GM13976 (cell line): ENCODE results near the gene STUM.

Experiments
- DNase-seq: peaks from one replicate; pipeline ENCODE4 v3.0.0; 2012; ENCODE audit warnings: low spot score
- in situ Hi-C: fragments of 300-500 bp; cut with MboI; formaldehyde crosslinking; loops from one replicate; pipeline ENCODE4 v1.12.0; 2022; ENCODE audit warnings: low sequenced_read_pairs, mixed read lengths, inconsistent platforms; ENCODE audit not compliant: unreplicated experiment
- TF ChIP-seq, protein P1 (sequence below): IDR thresholded peaks from 2 replicates; pipeline ENCODE4 v1.5.1; 2012; ENCODE audit warnings: borderline replicate concordance, mild to moderate bottlenecking; ENCODE audit not compliant: insufficient read depth; ENCODE audit errors: extremely low read depth, missing control alignments, control extremely low read depth

STUM gene

DNA sequence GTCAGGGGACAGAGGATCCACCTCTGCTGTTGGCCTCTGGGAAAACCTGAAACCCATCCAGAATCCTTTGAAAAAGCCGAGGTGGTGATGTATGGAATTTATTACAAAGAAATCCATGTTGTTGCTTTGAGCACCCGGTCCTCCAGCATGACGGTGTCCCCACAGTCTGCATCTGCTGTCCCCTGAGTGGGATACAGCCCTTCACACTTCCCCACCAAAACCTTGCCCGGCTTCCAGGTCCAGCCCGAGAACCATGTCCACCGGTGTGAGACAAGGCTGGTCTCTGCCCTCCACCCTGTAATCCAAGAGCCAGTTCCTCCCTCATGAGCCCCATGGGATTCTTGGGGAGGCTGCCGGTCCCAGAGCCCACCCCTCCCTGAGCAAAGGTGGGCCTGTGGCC is 70.5 kb downstream of the STUM start:
- TF ChIP-seq, protein P1, sequence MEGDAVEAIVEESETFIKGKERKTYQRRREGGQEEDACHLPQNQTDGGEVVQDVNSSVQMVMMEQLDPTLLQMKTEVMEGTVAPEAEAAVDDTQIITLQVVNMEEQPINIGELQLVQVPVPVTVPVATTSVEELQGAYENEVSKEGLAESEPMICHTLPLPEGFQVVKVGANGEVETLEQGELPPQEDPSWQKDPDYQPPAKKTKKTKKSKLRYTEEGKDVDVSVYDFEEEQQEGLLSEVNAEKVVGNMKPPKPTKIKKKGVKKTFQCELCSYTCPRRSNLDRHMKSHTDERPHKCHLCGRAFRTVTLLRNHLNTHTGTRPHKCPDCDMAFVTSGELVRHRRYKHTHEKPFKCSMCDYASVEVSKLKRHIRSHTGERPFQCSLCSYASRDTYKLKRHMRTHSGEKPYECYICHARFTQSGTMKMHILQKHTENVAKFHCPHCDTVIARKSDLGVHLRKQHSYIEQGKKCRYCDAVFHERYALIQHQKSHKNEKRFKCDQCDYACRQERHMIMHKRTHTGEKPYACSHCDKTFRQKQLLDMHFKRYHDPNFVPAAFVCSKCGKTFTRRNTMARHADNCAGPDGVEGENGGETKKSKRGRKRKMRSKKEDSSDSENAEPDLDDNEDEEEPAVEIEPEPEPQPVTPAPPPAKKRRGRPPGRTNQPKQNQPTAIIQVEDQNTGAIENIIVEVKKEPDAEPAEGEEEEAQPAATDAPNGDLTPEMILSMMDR = no peak
- no peak for DNase-seq
- in situ Hi-C loops = no loop called here

DNA sequence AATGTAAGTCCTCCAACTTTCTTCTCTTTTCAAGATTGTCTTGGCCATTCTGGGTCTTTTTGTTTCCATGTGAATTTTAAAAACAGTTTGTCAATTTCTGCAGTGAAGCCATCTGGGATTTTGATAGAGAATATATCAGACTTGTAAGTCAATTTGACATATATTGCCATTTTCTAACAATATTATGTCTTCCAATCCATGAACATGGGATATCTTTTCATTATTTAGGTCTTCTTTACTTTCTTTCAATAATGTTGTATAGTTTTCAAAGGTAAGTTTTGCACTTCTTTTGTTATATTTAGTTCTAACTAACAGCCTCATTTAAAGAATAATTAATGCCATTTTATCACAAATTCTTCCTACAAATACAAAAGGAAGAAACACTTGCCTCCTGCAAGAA is 73.4 kb downstream of the STUM start:
- no peak for DNase-seq
- in situ Hi-C loops = no loop called here
- TF ChIP-seq, protein P1 = no peak

DNA sequence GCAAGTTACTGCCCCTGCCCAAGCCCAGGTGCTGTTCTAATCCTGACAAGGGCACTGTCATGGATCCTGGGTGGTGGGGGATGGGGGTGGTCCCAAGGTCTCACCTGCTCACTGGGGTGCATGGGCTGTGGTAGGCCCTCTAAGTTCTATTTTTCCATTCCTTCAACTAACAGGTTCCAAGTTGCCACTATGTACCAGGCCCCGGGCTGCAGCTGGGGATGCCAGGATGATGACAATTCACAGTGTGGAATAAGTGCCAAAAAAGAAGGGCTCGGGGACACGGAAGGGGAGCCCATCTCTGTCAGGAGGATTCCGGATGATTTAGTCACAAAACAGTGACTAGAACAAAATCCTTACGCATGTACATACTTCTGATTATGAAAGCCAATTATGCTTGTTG is 76.0 kb downstream of the STUM start:
- in situ Hi-C loops = no loop called here
- TF ChIP-seq, protein P1 = no peak
- DNase-seq = no peak

DNA sequence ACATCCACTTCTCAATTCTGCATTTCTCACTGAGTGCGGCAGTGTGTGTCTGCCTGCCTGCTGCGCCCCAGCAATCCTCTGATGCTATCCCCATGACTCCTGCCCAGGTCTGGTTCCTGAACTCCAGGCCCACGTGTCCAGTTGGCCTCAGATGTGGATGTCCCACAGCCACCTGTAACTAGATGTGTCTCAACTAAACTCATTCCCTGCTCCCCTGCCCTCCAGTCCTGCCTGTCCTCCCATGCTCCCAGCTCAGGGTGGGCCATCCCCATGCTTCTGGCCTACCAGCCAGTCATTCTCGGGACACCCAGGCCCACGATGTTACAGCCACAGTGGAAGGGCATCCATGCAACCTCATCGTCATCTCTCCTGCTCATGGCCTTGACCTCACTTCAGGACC is 76.8 kb downstream of the STUM start:
- TF ChIP-seq, protein P1 = no peak
- no peak for DNase-seq
- in situ Hi-C loops = loop anchor here (25.0 kb wide), 1 partner anchor 812 kb away; no protein-coding TSS in a partner anchor

DNA sequence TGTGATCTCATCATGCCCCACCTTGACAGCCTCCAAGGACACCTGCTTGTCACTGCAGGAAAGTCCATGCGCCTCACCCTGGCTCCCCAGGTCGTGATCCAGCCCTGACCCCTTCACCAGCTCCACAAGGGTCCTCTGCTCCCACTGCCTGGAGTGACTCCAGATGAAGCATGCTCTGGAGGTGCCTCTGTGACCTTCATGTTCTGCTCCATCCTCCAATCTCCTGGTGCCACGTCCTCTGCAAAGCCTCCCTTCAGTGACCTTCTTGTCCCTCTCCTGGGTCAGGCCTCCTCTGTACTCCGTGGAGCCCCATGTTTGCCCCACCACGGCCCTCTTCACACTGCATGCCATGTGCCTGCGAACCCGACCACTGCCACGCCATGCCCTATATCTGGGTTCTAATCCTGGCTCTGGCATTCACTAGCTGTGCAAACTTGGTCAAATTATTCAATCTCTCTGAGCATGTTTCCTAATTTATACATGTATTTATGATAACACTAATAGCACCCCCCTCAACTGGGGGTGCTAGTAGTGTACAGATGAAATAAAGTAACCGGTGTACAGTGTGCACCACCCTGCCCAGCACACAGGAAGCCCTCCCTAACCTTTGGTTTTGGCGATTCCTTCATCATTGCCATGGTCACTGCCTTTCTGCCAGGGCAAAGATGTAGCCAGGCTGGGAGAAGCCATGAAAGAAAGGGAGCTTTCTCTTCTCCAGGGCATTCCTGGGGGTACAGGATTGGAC is 77.4 kb downstream of the STUM start:
- DNase-seq = no peak
- in situ Hi-C loops = loop anchor here (25.0 kb wide), 1 partner anchor 811 kb away; no protein-coding TSS in a partner anchor
- TF ChIP-seq, protein P1 = no peak

DNA sequence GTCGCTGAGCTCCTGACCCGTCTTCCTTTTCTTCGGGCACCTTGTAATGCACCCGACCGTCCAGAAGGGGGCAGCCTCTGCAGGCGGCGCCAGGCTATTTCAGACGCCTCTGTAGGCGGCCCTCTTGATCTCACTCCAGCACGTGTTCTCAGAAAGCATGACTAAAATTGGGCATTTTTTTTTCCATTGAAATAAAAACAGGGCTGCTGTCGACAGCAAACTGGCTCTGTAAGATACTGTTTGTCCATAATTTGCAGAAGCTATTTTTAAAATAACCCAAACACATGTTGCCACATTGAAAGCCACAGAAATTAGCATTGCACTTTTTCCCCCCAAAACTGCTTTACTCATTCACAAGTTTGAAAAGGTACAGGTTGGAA is 78.0 kb downstream of the STUM start:
- TF ChIP-seq, protein P1 = peak; percentile 66
- in situ Hi-C loops = loop anchor here (25.0 kb wide), 1 partner anchor 811 kb away; no protein-coding TSS in a partner anchor
- DNase-seq = peak; percentile 79
